22Rv1 (cell line): ENCODE results near the gene CCER1.

Experiments
- ZFX ChIP-seq: fragments of 450-650 bp; IDR thresholded peaks from 2 replicates; pipeline ENCODE4 v1.6.1; 2017; ENCODE audit warnings: antibody characterized with exemption, borderline replicate concordance
- TF ChIP-seq, protein P1 (sequence below): fragments of 450-650 bp; IDR thresholded peaks from 2 replicates; pipeline ENCODE4 v1.5.1; 2017; ENCODE audit warnings: mild to moderate bottlenecking

- TF ChIP-seq, protein P1, sequence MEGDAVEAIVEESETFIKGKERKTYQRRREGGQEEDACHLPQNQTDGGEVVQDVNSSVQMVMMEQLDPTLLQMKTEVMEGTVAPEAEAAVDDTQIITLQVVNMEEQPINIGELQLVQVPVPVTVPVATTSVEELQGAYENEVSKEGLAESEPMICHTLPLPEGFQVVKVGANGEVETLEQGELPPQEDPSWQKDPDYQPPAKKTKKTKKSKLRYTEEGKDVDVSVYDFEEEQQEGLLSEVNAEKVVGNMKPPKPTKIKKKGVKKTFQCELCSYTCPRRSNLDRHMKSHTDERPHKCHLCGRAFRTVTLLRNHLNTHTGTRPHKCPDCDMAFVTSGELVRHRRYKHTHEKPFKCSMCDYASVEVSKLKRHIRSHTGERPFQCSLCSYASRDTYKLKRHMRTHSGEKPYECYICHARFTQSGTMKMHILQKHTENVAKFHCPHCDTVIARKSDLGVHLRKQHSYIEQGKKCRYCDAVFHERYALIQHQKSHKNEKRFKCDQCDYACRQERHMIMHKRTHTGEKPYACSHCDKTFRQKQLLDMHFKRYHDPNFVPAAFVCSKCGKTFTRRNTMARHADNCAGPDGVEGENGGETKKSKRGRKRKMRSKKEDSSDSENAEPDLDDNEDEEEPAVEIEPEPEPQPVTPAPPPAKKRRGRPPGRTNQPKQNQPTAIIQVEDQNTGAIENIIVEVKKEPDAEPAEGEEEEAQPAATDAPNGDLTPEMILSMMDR: no peak
- TF ChIP-seq ZFX: no peak
These were observed 19.3 kb upstream of the CCER1 start for GRCh38 chr12:90974286-90974685.
